Ishikawa (cell line): ENCODE measurements around the gene CELF2.

Experiments
- CEBPB ChIP-seq: IDR thresholded peaks from 2 replicates; pipeline ENCODE4 v1.6.1; 2012
- CREB1 ChIP-seq: IDR thresholded peaks from 2 replicates; pipeline ENCODE4 v1.6.1; 2012; ENCODE audit warnings: low read depth
- EGR1 ChIP-seq: IDR thresholded peaks from 2 replicates; pipeline ENCODE4 v1.6.1; 2012
- EP300 ChIP-seq: IDR thresholded peaks from 2 replicates; pipeline ENCODE4 v1.6.1; 2012; ENCODE audit warnings: borderline replicate concordance
- FOXM1 ChIP-seq: IDR thresholded peaks from 2 replicates; pipeline ENCODE4 v1.6.1; 2012; ENCODE audit warnings: low read depth, borderline replicate concordance
- MAX ChIP-seq: IDR thresholded peaks from 2 replicates; pipeline ENCODE4 v1.6.1; 2012
- NFIC ChIP-seq: IDR thresholded peaks from 2 replicates; pipeline ENCODE4 v1.6.1; 2012
- REST ChIP-seq: IDR thresholded peaks from 2 replicates; pipeline ENCODE4 v1.6.1; 2012; ENCODE audit warnings: low read depth, mild to moderate bottlenecking
- TAF1 ChIP-seq: IDR thresholded peaks from 2 replicates; pipeline ENCODE4 v1.6.1; 2012; ENCODE audit warnings: low read depth, mild to moderate bottlenecking
- USF1 ChIP-seq: IDR thresholded peaks from 2 replicates; pipeline ENCODE4 v1.6.1; 2012
- ZBTB7A ChIP-seq: IDR thresholded peaks from 2 replicates; pipeline ENCODE4 v1.6.1; 2012; ENCODE audit warnings: low read depth

- TF ChIP-seq CREB1, result no peak
- no peak for TF ChIP-seq EGR1
- no peak for TF ChIP-seq NFIC
- TF ChIP-seq MAX, result no peak
- no peak for TF ChIP-seq TAF1
- TF ChIP-seq CEBPB, result no peak
- no peak for TF ChIP-seq FOXM1
- TF ChIP-seq ZBTB7A, result no peak
- no peak for TF ChIP-seq REST
- TF ChIP-seq EP300, result no peak
- TF ChIP-seq USF1, result no peak
These were observed 364.5 kb downstream of the CELF2 start for GRCh38 chr10:11382187-11382586.
